22Rv1 (cell line): Measurements from ENCODE around the gene CFAP45.

Source experiments
- CTCF ChIP-seq: fragments of 450-650 bp; IDR thresholded peaks from 2 replicates; pipeline ENCODE4 v1.5.1; 2017; ENCODE audit warnings: mild to moderate bottlenecking
- ZFX ChIP-seq: fragments of 450-650 bp; IDR thresholded peaks from 2 replicates; pipeline ENCODE4 v1.6.1; 2017; ENCODE audit warnings: antibody characterized with exemption, borderline replicate concordance

DNA sequence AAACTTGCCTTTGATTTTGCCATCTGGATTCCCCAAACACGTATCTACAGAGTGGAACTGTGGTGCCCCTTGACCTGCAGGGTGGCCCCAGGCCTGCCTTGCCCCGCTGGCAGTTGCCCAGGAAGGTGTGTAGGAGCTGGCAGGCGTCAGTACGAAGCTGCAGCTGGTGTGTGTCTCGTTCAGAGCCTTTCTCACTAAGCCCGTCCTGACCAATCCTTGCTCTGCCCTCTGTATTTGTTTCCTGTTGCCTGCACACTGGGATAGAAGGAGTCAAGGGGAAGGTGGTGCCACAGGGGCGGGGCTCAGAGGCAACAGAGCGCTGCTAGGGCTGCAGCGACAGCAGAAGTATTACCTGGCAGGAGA is 32.3 kb downstream of the CFAP45 start:
- TF ChIP-seq CTCF (no peak), ZFX (no peak)
